ENCODE measurements around the gene SQSTM1.

DNA sequence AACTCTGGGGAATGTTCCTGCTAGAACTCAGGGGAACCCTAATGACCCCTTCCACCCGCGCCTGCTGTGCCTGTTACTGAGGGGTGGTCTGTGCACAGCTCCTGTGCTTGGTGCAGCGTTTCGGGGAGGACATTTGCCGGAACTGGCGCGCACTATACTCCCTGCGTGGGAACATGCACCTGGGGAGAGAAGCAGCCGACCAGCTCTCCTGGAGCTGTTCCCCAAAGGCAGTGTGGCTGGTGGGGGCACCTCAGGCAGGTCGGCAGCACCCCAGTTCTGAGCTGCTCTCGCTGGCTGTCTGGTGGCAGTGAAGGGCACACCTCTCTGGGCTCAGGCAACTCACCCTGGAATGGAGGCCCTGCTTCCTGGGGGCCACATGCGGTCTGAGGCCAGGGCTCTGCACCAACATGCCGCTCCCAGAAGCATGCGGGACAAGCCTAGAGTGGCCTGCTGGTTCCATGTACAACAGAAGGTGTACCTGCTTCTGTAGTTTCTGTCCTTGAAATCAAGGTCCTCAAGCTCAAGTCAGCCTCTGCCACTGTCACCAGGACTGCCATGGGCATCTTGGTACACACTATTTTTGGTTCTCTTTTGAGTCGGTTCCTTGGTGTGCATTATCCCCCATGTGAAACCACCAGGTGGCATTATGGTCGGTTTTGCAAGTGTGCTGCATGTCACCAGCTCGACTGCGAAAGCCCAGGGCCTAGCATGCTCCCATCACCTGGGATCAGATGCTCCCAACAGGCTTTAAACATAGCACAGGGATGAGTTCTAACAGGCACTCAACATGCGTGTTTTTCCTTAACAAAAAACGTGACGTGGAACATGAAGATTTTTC lies 45.8 kb downstream of the SQSTM1 start:
- no peak for TF ChIP-seq EZH2 (IDR thresholded peaks at IDR 0.05; ENCODE audit: low read depth)
- TF ChIP-seq, protein P1, sequence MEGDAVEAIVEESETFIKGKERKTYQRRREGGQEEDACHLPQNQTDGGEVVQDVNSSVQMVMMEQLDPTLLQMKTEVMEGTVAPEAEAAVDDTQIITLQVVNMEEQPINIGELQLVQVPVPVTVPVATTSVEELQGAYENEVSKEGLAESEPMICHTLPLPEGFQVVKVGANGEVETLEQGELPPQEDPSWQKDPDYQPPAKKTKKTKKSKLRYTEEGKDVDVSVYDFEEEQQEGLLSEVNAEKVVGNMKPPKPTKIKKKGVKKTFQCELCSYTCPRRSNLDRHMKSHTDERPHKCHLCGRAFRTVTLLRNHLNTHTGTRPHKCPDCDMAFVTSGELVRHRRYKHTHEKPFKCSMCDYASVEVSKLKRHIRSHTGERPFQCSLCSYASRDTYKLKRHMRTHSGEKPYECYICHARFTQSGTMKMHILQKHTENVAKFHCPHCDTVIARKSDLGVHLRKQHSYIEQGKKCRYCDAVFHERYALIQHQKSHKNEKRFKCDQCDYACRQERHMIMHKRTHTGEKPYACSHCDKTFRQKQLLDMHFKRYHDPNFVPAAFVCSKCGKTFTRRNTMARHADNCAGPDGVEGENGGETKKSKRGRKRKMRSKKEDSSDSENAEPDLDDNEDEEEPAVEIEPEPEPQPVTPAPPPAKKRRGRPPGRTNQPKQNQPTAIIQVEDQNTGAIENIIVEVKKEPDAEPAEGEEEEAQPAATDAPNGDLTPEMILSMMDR (conservative IDR thresholded peaks at IDR 0.05) = no peak

Data from PC-9 (cell line).